ENCODE data around the gene HAX1. TPM values are rescaled to one million over a fixed set of nuclear protein-coding genes. Genes with fewer than 3 reads are reported as not detected.
A peak's percentile ranks its signal among the peaks of the same experiment; 100 is the strongest.
"Not testable (repeated sequence)": the region's sequence is repeated elsewhere in the genome, so short reads cannot be mapped to it uniquely, and the experiment has no call there.

Gene HAX1
- total RNA-seq (2014; rRNA removed; shearing (Covaris generic)) (142 and 169 TPM in 2 replicates), polyA plus RNA-seq (2016; fragmentation: Nextera tagmentation; extraction: Ambion mirVana) (172 and 178 TPM in 2 replicates)

- peak within 1 kb of the TSS; percentile 92 for H3K4me2 ChIP-seq (ENCODE audit: unreplicated experiment)
- peak; percentile 96 for DNase-seq
- H3K4me3 ChIP-seq = peak within 1 kb of the TSS; percentile 88
- in situ Hi-C loops (cut with MboI) = no loop called here
- H3K36me3 ChIP-seq (ENCODE audit: low read depth) = peaks cover 14% of the 10 kb centered on the region; the same call in 1 of the 2 replicates
- peaks cover 22% of the 10 kb centered on the region for H3K79me2 ChIP-seq (ENCODE audit: insufficient read depth)
- H4K20me1 ChIP-seq (ENCODE audit: insufficient read depth) = no peaks in the 10 kb centered on the region
- no peak for TF ChIP-seq EZH2 (IDR thresholded peaks at IDR 0.05; ENCODE audit: insufficient read depth, poor library complexity, severe bottlenecking)
- TF ChIP-seq EZH2phosphoT487 (IDR thresholded peaks at IDR 0.05; ENCODE audit: insufficient read depth, low read depth) = no peak
- peak within 1 kb of the TSS; percentile 93 for H3K9ac ChIP-seq
- peaks cover 19% of the 10 kb centered on the region for H3F3A ChIP-seq (ENCODE audit: insufficient read depth)
- H3K9me2 ChIP-seq (ENCODE audit: insufficient read depth) = no peaks in the 10 kb centered on the region
- H3K4me1 ChIP-seq (ENCODE audit: insufficient read depth) = peaks cover 8% of the 10 kb centered on the region
- H3K27me3 ChIP-seq (replicated peaks; ENCODE audit: insufficient read depth) = no peaks in the 10 kb centered on the region
- H3K27ac ChIP-seq = peak within 1 kb of the TSS; percentile 69
- H2AFZ ChIP-seq = peak within 1 kb of the TSS; percentile 91
- WGBS, 2 experiments (ENCODE audit: low coverage in 1 of 2, low lambda C conversion rate in 2 of 2, missing lambda C conversion rate in 2 of 2) = 1% methylated on average over 47 of the region's 47 CpGs
- no peaks in the 10 kb centered on the region for H3K9me3 ChIP-seq (ENCODE audit: low read depth)
These were observed at the start of gene HAX1 for GRCh38 chr1:154272217-154272998. TSS of gene HAX1 (plus strand) at chr1:154272629. CDS start at chr1:154272724, 95 bp downstream.

- H3K9me3 ChIP-seq (ENCODE audit: low read depth) = no peaks in the 10 kb centered on the region
- H3K27ac ChIP-seq = 0 out of 2 replicates have a peak overlapping the region, but pooled peaks have one; percentile 98
- H4K20me1 ChIP-seq (ENCODE audit: insufficient read depth) = peaks cover 23% of the 10 kb centered on the region; the same call in 1 of the 2 replicates
- peaks cover 95% of the 10 kb centered on the region for H3K79me2 ChIP-seq (ENCODE audit: insufficient read depth)
- peak overlapping the region; percentile 99 for H3K9ac ChIP-seq
- no peaks in the 10 kb centered on the region for H3K27me3 ChIP-seq (replicated peaks; ENCODE audit: insufficient read depth)
- peak; percentile 23 for DNase-seq
- 93 to 100% methylated on average over 1 of the region's 1 CpG for WGBS, 2 experiments (ENCODE audit: low coverage in 1 of 2, low lambda C conversion rate in 2 of 2, missing lambda C conversion rate in 2 of 2)
- H2AFZ ChIP-seq = no peak overlapping the region
- H3K4me3 ChIP-seq = peak overlapping the region; percentile 99
- in situ Hi-C loops (cut with MboI) = no loop called here
- TF ChIP-seq EZH2phosphoT487 (IDR thresholded peaks at IDR 0.05; ENCODE audit: insufficient read depth, low read depth) = no peak
- TF ChIP-seq EZH2 (IDR thresholded peaks at IDR 0.05; ENCODE audit: insufficient read depth, poor library complexity, severe bottlenecking) = no peak
- peaks cover 39% of the 10 kb centered on the region for H3K4me1 ChIP-seq (ENCODE audit: insufficient read depth)
- peaks cover 28% of the 10 kb centered on the region for H3K36me3 ChIP-seq (ENCODE audit: low read depth)
- H3K4me2 ChIP-seq (ENCODE audit: unreplicated experiment) = peak overlapping the region; percentile 100
- H3K9me2 ChIP-seq (ENCODE audit: insufficient read depth) = no peaks in the 10 kb centered on the region
- peaks cover 36% of the 10 kb centered on the region for H3F3A ChIP-seq (ENCODE audit: insufficient read depth)
These were observed 49.5 kb upstream of the HAX1 start for GRCh38 chr1:154222918-154223317.

GRCh38 chr1:154223621-154224020, 48.8 kb upstream of the HAX1 start:
- Histone ChIP-seq H3K9ac (peak overlapping the region; percentile 99), H3F3A (ENCODE audit: insufficient read depth) (peaks cover 36% of the 10 kb centered on the region), H3K4me1 (ENCODE audit: insufficient read depth) (peaks cover 35% of the 10 kb centered on the region), H3K27me3 (replicated peaks; ENCODE audit: insufficient read depth) (no peaks in the 10 kb centered on the region), H3K27ac (peak overlapping the region; percentile 22), H3K36me3 (ENCODE audit: low read depth) (peaks cover 26% of the 10 kb centered on the region), H3K79me2 (ENCODE audit: insufficient read depth) (peaks cover 95% of the 10 kb centered on the region), H3K9me3 (ENCODE audit: low read depth) (no peaks in the 10 kb centered on the region), H4K20me1 (ENCODE audit: insufficient read depth) (peaks cover 23% of the 10 kb centered on the region; the same call in 1 of the 2 replicates), H3K4me2 (ENCODE audit: unreplicated experiment) (peak overlapping the region; percentile 100), H3K4me3 (peak overlapping the region; percentile 99), H3K9me2 (ENCODE audit: insufficient read depth) (no peaks in the 10 kb centered on the region), H2AFZ (no peak overlapping the region)
- DNase-seq = peak; percentile 28
- in situ Hi-C loops (cut with MboI) = no loop called here
- 50 to 61% methylated on average over 2 of the region's 2 CpGs for WGBS, 2 experiments (ENCODE audit: low coverage in 1 of 2, low lambda C conversion rate in 2 of 2, missing lambda C conversion rate in 2 of 2)
- no peak for TF ChIP-seq EZH2phosphoT487 (IDR thresholded peaks at IDR 0.05; ENCODE audit: insufficient read depth, low read depth)
- TF ChIP-seq EZH2 (IDR thresholded peaks at IDR 0.05; ENCODE audit: insufficient read depth, poor library complexity, severe bottlenecking) = no peak

- no peaks in the 10 kb centered on the region for H3K9me3 ChIP-seq (ENCODE audit: low read depth)
- no peak overlapping the region for H3K27ac ChIP-seq
- H3K9me2 ChIP-seq (ENCODE audit: insufficient read depth) = no peaks in the 10 kb centered on the region
- TF ChIP-seq EZH2 (IDR thresholded peaks at IDR 0.05; ENCODE audit: insufficient read depth, poor library complexity, severe bottlenecking) (no peak), EZH2phosphoT487 (IDR thresholded peaks at IDR 0.05; ENCODE audit: insufficient read depth, low read depth) (no peak)
- H3K79me2 ChIP-seq (ENCODE audit: insufficient read depth) = peaks cover 94% of the 10 kb centered on the region
- 94 to 100% methylated on average over 2 of the region's 2 CpGs for WGBS, 2 experiments (ENCODE audit: low coverage in 1 of 2, low lambda C conversion rate in 2 of 2, missing lambda C conversion rate in 2 of 2)
- H3K27me3 ChIP-seq (replicated peaks; ENCODE audit: insufficient read depth) = no peaks in the 10 kb centered on the region
- no peak overlapping the region for H3K9ac ChIP-seq
- H3K4me3 ChIP-seq = no peak overlapping the region
- H4K20me1 ChIP-seq (ENCODE audit: insufficient read depth) = peaks cover 23% of the 10 kb centered on the region; the same call in 1 of the 2 replicates
- peaks cover 41% of the 10 kb centered on the region for H3K36me3 ChIP-seq (ENCODE audit: low read depth)
- no peak overlapping the region for H2AFZ ChIP-seq
- H3K4me1 ChIP-seq (ENCODE audit: insufficient read depth) = peaks cover 28% of the 10 kb centered on the region
- in situ Hi-C loops (cut with MboI) = no loop called here
- no peak for DNase-seq
- no peak overlapping the region for H3K4me2 ChIP-seq (ENCODE audit: unreplicated experiment)
- H3F3A ChIP-seq (ENCODE audit: insufficient read depth) = peaks cover 36% of the 10 kb centered on the region
These were observed 47.1 kb upstream of the HAX1 start for GRCh38 chr1:154225370-154225769.

- H3K9me3 ChIP-seq (ENCODE audit: low read depth); in situ Hi-C loops (cut with MboI); H3K4me2 ChIP-seq (ENCODE audit: unreplicated experiment); H2AFZ ChIP-seq; DNase-seq; H3K4me3 ChIP-seq; H4K20me1 ChIP-seq (ENCODE audit: insufficient read depth); H3K27ac ChIP-seq; H3K27me3 ChIP-seq (replicated peaks; ENCODE audit: insufficient read depth); H3K9ac ChIP-seq; H3K9me2 ChIP-seq (ENCODE audit: insufficient read depth); H3K4me1 ChIP-seq (ENCODE audit: insufficient read depth); H3F3A ChIP-seq (ENCODE audit: insufficient read depth): not testable (repeated sequence)
- Histone ChIP-seq H3K79me2 (ENCODE audit: insufficient read depth) (peaks cover 99% of the 10 kb centered on the region), H3K36me3 (ENCODE audit: low read depth) (peaks cover 73% of the 10 kb centered on the region)
- 86 to 96% methylated on average over 3 of the region's 3 CpGs for WGBS, 2 experiments (ENCODE audit: low coverage in 1 of 2, low lambda C conversion rate in 2 of 2, missing lambda C conversion rate in 2 of 2)
These were observed 41.3 kb upstream of the HAX1 start for GRCh38 chr1:154231112-154231511.

- Histone ChIP-seq H3K79me2 (ENCODE audit: insufficient read depth) (peaks cover 99% of the 10 kb centered on the region), H3K36me3 (ENCODE audit: low read depth) (peaks cover 76% of the 10 kb centered on the region)
- H3K9ac ChIP-seq; H3K4me3 ChIP-seq; H3K9me3 ChIP-seq (ENCODE audit: low read depth); H4K20me1 ChIP-seq (ENCODE audit: insufficient read depth); H3K9me2 ChIP-seq (ENCODE audit: insufficient read depth); H3K27me3 ChIP-seq (replicated peaks; ENCODE audit: insufficient read depth); DNase-seq; in situ Hi-C loops (cut with MboI); H3K4me2 ChIP-seq (ENCODE audit: unreplicated experiment); H3K4me1 ChIP-seq (ENCODE audit: insufficient read depth); H3F3A ChIP-seq (ENCODE audit: insufficient read depth); H2AFZ ChIP-seq; H3K27ac ChIP-seq: not testable (repeated sequence)
- 93 to 96% methylated on average over 9 to 12 of the region's 12 CpGs for WGBS, 2 experiments (ENCODE audit: low coverage in 1 of 2, low lambda C conversion rate in 2 of 2, missing lambda C conversion rate in 2 of 2)
These were observed 39.3 kb upstream of the HAX1 start for GRCh38 chr1:154233127-154233526.
